DMS 273 (cell line): ENCODE data around the gene ANKRD11.
"Not testable (repeated sequence)": the region's sequence is repeated elsewhere in the genome, so short reads cannot be mapped to it uniquely, and the experiment has no call there.

Experiments
- DNase-seq: peaks from one replicate; lab custom pipeline; 2025; ENCODE audit not compliant: unreplicated experiment; lab: John Stamatoyannopoulos, UW

Gene ANKRD11

GRCh38 chr16:89253548-89254287, 236.6 kb downstream of the ANKRD11 start:
- DNase-seq, result no peak

GRCh38 chr16:89248196-89248982, 242.0 kb downstream of the ANKRD11 start:
- DNase-seq, result no peak

GRCh38 chr16:89247734-89248075, 242.7 kb downstream of the ANKRD11 start:
- DNase-seq, result peak; percentile 84

GRCh38 chr16:89246903-89247733, 243.2 kb downstream of the ANKRD11 start:
- peak; percentile 91 for DNase-seq

GRCh38 chr16:89246383-89246902, 243.9 kb downstream of the ANKRD11 start:
- DNase-seq, result no peak

GRCh38 chr16:89244754-89245153, 245.6 kb downstream of the ANKRD11 start:
- DNase-seq, result no peak

- not testable (repeated sequence) for DNase-seq
These were observed 246.1 kb downstream of the ANKRD11 start for GRCh38 chr16:89244264-89244663.

- no peak for DNase-seq
These were observed 246.7 kb downstream of the ANKRD11 start for GRCh38 chr16:89243664-89244063.

GRCh38 chr16:89242795-89243200, 247.6 kb downstream of the ANKRD11 start:
- no peak for DNase-seq

- peak; percentile 84 for DNase-seq
These were observed 249.0 kb downstream of the ANKRD11 start for GRCh38 chr16:89241187-89242007.

GRCh38 chr16:89237733-89238132, 252.6 kb downstream of the ANKRD11 start:
- no peak for DNase-seq

- DNase-seq, result no peak
These were observed 256.5 kb downstream of the ANKRD11 start for GRCh38 chr16:89233678-89234490.

- DNase-seq, result no peak
These were observed 258.3 kb downstream of the ANKRD11 start for GRCh38 chr16:89232107-89232506.

GRCh38 chr16:89230255-89230654, 260.1 kb downstream of the ANKRD11 start:
- DNase-seq, result no peak

- no peak for DNase-seq
These were observed 265.7 kb downstream of the ANKRD11 start for GRCh38 chr16:89224665-89225064.

- no peak for DNase-seq
These were observed 267.4 kb downstream of the ANKRD11 start for GRCh38 chr16:89222931-89223330.

- no peak for DNase-seq
These were observed 268.8 kb downstream of the ANKRD11 start for GRCh38 chr16:89221604-89222003.

- no peak for DNase-seq
These were observed 271.0 kb downstream of the ANKRD11 start for GRCh38 chr16:89219365-89219764.
